Stimulated activated naive B cell treated with anti-CD40 and anti-IgM and Interleukin-4, amounts not matched to agents 10 μg/mL and 1 μg/mL and 100 μg/mL, for 72 hours (primary cell): ENCODE measurements around the gene KRT83.
"Not testable (repeated sequence)": the region's sequence is repeated elsewhere in the genome, so short reads cannot be mapped to it uniquely, and the experiment has no call there.

Experiments
- ATAC-seq, 2 donors: fragments of 150-1000 bp; cut with Tn5 transposase; replicated peaks; 2 replicates each; pipeline ENCODE4 v1.10.0; 2021; ENCODE audit warnings: moderate library complexity in 1 of 2
- DNase-seq: peaks from one replicate; pipeline ENCODE4 v3.0.0; 2021
- H3K27ac Mint-ChIP-seq: one replicate; pipeline ENCODE4 v1.8.0; 2022; ENCODE audit warnings: mild to moderate bottlenecking, mixed read lengths
- H3K27me3 Mint-ChIP-seq, 2 donors: one replicate each; pipeline ENCODE4 v1.8.0; 2022; ENCODE audit warnings: mixed read lengths in 2 of 2
- H3K36me3 Mint-ChIP-seq, 2 donors: one replicate each; pipeline ENCODE4 v1.8.0; 2022; ENCODE audit warnings: mixed read lengths in 2 of 2, mild to moderate bottlenecking in 1 of 2
- H3K4me1 Mint-ChIP-seq, 2 donors: one replicate each; pipeline ENCODE4 v1.8.0; 2022; ENCODE audit warnings: mixed read lengths in 2 of 2, mild to moderate bottlenecking in 1 of 2
- H3K4me3 Mint-ChIP-seq, 2 donors: one replicate each; pipeline ENCODE4 v1.8.0; 2022; ENCODE audit warnings: mild to moderate bottlenecking in 2 of 2, mixed read lengths in 2 of 2, moderate library complexity in 1 of 2
- H3K9me3 Mint-ChIP-seq, 2 donors: one replicate each; pipeline ENCODE4 v1.8.0; 2022; ENCODE audit warnings: mixed read lengths in 2 of 2, mild to moderate bottlenecking in 1 of 2

The KRT83 gene

GRCh38 chr12:52316701-52317100 lies 4.5 kb downstream of the KRT83 start:
- Mint-ChIP-seq H3K9me3 (no peaks in the 10 kb centered on the region), H3K27ac (no peak overlapping the region), H3K36me3 (no peaks in the 10 kb centered on the region), H3K27me3 (peaks cover 27 to 44% of the 10 kb centered on the region in 2 donors), H3K4me3 (no peak overlapping the region), H3K4me1 (no peaks in the 10 kb centered on the region)
- DNase-seq = no peak
- no peak for ATAC-seq

DNA sequence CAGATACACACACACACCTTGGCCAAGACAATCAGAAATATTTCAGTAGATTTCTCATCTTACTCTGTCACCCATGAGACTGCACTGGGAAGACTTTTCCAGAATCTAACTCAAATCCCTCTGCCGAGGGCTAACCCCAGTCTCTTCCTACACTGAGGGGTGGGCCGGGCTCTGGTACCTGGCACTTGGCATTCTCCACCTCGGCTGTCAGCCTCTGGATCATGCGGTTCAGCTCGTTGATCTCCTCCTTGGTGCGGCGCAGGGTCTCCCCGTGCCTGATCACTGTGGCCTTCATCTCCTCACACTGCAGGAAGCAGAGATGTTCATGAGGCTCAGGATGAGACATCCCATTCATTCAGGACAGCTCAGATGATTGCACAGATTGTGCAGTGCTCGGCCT lies 4.9 kb downstream of the KRT83 start:
- no peak overlapping the region for H3K27ac Mint-ChIP-seq
- ATAC-seq = no peak
- no peak for DNase-seq
- H3K27me3 Mint-ChIP-seq = peaks cover 25 to 47% of the 10 kb centered on the region in 2 donors
- no peak overlapping the region for H3K4me3 Mint-ChIP-seq
- H3K4me1 Mint-ChIP-seq = no peaks in the 10 kb centered on the region
- H3K9me3 Mint-ChIP-seq = no peaks in the 10 kb centered on the region
- no peaks in the 10 kb centered on the region for H3K36me3 Mint-ChIP-seq

DNA sequence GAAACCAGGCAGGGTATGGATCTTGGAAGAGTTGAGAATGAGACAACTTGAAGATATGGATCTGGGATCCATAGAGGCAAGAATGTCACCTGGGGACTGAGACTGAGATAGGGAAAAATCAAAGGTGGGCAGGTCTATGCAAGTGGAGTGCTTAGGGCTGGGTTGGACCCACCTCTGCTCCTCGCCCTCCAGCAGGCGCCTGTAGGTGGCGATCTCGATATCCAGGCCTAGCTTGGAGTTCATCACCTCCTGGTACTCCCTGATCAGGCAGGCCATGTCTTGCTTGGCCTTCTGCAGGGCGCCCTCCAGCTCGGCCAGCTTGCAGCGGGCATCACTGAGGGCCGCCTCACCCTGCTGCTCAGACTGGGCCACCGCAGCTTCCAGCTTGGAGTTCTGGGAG lies 5.5 kb downstream of the KRT83 start:
- H3K4me1 Mint-ChIP-seq, DNase-seq, H3K36me3 Mint-ChIP-seq, H3K4me3 Mint-ChIP-seq, H3K9me3 Mint-ChIP-seq, H3K27ac Mint-ChIP-seq: not testable (repeated sequence)
- peaks cover 25 to 48% of the 10 kb centered on the region in 2 donors for H3K27me3 Mint-ChIP-seq
- peak in 1 of 2 donors; percentile 46 for ATAC-seq

GRCh38 chr12:52314511-52314910 lies 6.7 kb downstream of the KRT83 start:
- Mint-ChIP-seq H3K9me3 (no peaks in the 10 kb centered on the region), H3K4me1 (no peaks in the 10 kb centered on the region), H3K27me3 (peaks cover 22 to 50% of the 10 kb centered on the region in 2 donors), H3K27ac (no peak overlapping the region), H3K36me3 (no peaks in the 10 kb centered on the region), H3K4me3 (no peak overlapping the region)
- ATAC-seq (no peak), DNase-seq (no peak)

GRCh38 chr12:52313926-52314325 lies 7.3 kb downstream of the KRT83 start:
- Mint-ChIP-seq H3K9me3 (no peaks in the 10 kb centered on the region), H3K27ac (no peak overlapping the region), H3K36me3 (no peaks in the 10 kb centered on the region), H3K27me3 (peaks cover 28 to 50% of the 10 kb centered on the region in 2 donors), H3K4me3 (no peak overlapping the region), H3K4me1 (peaks cover 0 to under 1% of the 10 kb centered on the region in 2 donors)
- no peak for ATAC-seq
- DNase-seq = no peak

DNA sequence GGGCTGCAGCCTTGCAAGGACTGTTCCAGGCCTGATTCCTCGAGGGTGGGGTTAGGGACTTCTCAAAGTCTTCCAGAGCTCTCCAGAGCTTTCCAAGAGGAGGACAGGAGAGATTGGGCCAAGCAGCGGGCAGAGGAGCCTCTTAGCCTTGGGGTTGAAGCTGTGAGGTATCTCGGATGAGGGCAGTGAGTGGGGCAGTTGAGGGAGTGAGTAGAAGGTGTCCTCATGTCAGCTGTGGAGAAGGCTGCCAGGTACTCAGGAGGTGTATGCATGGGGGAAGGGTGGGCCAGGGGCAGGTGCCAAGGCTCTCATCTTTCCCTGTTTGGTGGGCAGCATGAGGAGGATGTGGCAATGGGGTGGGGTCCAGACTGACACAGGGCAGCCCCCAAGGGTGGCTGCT lies 7.7 kb downstream of the KRT83 start:
- no peak overlapping the region for H3K27ac Mint-ChIP-seq
- no peak for ATAC-seq
- no peaks in the 10 kb centered on the region for H3K36me3 Mint-ChIP-seq
- DNase-seq = no peak
- no peak overlapping the region for H3K4me3 Mint-ChIP-seq
- peaks cover 32 to 50% of the 10 kb centered on the region in 2 donors for H3K27me3 Mint-ChIP-seq
- H3K4me1 Mint-ChIP-seq = peaks cover 3 to 5% of the 10 kb centered on the region in 2 donors
- H3K9me3 Mint-ChIP-seq = no peaks in the 10 kb centered on the region

DNA sequence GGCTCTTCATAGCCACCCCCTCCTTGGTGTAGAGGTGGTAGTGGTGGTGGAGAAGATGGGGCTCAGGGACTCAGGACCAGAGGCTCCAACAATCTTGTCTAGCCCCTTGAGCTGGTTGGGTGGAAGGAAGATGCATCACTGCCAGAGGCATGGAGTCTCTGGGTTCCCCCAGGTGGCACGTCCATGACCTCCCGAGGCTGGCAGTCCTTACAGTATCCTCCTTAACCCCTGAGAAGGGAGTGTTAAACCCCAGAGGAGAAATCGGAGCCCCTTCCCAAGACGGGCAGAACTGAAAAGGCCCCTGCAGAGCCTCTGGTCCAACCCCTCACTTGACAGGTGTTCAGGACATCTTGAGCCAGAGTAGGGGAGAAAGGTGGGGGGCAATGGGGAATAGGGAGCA lies 9.1 kb downstream of the KRT83 start:
- Mint-ChIP-seq H3K9me3 (no peaks in the 10 kb centered on the region), H3K4me1 (peaks cover 3 to 11% of the 10 kb centered on the region in 2 donors), H3K27ac (no peak overlapping the region), H3K36me3 (no peaks in the 10 kb centered on the region), H3K27me3 (peaks cover 46 to 58% of the 10 kb centered on the region in 2 donors), H3K4me3 (no peak overlapping the region)
- ATAC-seq (no peak), DNase-seq (no peak)

DNA sequence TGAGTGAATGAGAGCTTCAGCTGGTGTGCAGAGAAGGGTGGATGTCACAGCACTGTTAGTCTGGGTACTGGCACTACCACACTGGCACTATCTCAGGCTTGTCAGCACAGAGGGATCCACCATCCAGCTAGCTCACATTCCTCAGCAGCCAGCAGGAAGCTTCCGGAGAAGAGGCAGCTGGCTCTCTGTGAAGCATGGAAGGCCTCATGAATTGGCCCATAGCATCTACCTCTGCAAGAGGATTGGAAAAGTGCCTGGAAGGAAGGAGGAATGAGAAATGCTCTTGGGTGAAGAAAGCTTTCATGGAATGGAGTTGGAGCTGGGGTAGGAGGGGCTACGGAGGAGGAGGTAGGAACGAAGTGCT lies 9.9 kb downstream of the KRT83 start:
- no peak overlapping the region for H3K27ac Mint-ChIP-seq
- H3K36me3 Mint-ChIP-seq = no peaks in the 10 kb centered on the region
- no peak overlapping the region for H3K4me3 Mint-ChIP-seq
- peaks cover 3 to 11% of the 10 kb centered on the region in 2 donors for H3K4me1 Mint-ChIP-seq
- no peaks in the 10 kb centered on the region for H3K9me3 Mint-ChIP-seq
- DNase-seq (no peak), ATAC-seq (no peak)
- peaks cover 54 to 66% of the 10 kb centered on the region in 2 donors for H3K27me3 Mint-ChIP-seq

GRCh38 chr12:52310622-52311284 lies 10.4 kb downstream of the KRT83 start:
- H3K27me3 Mint-ChIP-seq = peaks cover 58 to 70% of the 10 kb centered on the region in 2 donors
- no peaks in the 10 kb centered on the region for H3K9me3 Mint-ChIP-seq
- H3K4me1 Mint-ChIP-seq = peaks cover 3 to 11% of the 10 kb centered on the region in 2 donors
- DNase-seq = no peak
- no peak for ATAC-seq
- H3K4me3 Mint-ChIP-seq = no peak overlapping the region
- H3K36me3 Mint-ChIP-seq = no peaks in the 10 kb centered on the region
- H3K27ac Mint-ChIP-seq = no peak overlapping the region

GRCh38 chr12:52308806-52309425 lies 12.3 kb downstream of the KRT83 start:
- H3K4me1 Mint-ChIP-seq = peaks cover 5 to 18% of the 10 kb centered on the region in 2 donors
- ATAC-seq = no peak
- no peaks in the 10 kb centered on the region for H3K36me3 Mint-ChIP-seq
- peak overlapping the region; percentile 3 to 40 for H3K4me3 Mint-ChIP-seq
- H3K27ac Mint-ChIP-seq = no peak overlapping the region
- no peak for DNase-seq
- peaks cover 69 to 82% of the 10 kb centered on the region in 2 donors for H3K27me3 Mint-ChIP-seq
- no peaks in the 10 kb centered on the region for H3K9me3 Mint-ChIP-seq

GRCh38 chr12:52307836-52308805 lies 13.1 kb downstream of the KRT83 start:
- Mint-ChIP-seq H3K4me1 (peaks cover 5 to 18% of the 10 kb centered on the region in 2 donors), H3K36me3 (no peaks in the 10 kb centered on the region), H3K27me3 (peaks cover 67 to 76% of the 10 kb centered on the region in 2 donors), H3K9me3 (no peaks in the 10 kb centered on the region), H3K27ac (no peak overlapping the region), H3K4me3 (peak overlapping the region; percentile 40 to 58)
- DNase-seq (no peak), ATAC-seq (peak; percentile 68 to 73)

DNA sequence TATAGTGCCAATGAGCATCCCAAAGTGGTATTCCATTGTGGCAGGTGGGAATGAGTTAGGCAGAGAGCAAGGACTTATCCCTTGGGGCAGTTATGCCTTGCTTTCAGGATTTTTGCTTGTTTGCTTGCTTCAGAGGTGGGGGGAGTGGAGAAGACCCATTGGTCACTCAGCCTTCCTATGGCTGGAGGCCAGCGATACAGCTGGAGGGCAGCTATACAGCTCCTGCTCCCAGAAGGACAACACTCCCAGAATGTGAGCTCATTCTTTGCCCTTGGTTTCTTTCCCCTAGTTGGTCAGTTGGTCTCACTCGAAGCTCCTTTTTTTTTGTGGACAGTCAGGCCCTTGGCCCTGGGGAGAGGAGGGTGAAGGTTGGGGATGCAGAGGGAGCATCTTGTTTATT lies 14.5 kb downstream of the KRT83 start:
- H3K4me1 Mint-ChIP-seq = peaks cover 5 to 18% of the 10 kb centered on the region in 2 donors
- no peaks in the 10 kb centered on the region for H3K9me3 Mint-ChIP-seq
- no peak for ATAC-seq
- DNase-seq = no peak
- no peak overlapping the region for H3K4me3 Mint-ChIP-seq
- H3K36me3 Mint-ChIP-seq = no peaks in the 10 kb centered on the region
- no peak overlapping the region for H3K27ac Mint-ChIP-seq
- H3K27me3 Mint-ChIP-seq = peaks cover 57 to 66% of the 10 kb centered on the region in 2 donors

DNA sequence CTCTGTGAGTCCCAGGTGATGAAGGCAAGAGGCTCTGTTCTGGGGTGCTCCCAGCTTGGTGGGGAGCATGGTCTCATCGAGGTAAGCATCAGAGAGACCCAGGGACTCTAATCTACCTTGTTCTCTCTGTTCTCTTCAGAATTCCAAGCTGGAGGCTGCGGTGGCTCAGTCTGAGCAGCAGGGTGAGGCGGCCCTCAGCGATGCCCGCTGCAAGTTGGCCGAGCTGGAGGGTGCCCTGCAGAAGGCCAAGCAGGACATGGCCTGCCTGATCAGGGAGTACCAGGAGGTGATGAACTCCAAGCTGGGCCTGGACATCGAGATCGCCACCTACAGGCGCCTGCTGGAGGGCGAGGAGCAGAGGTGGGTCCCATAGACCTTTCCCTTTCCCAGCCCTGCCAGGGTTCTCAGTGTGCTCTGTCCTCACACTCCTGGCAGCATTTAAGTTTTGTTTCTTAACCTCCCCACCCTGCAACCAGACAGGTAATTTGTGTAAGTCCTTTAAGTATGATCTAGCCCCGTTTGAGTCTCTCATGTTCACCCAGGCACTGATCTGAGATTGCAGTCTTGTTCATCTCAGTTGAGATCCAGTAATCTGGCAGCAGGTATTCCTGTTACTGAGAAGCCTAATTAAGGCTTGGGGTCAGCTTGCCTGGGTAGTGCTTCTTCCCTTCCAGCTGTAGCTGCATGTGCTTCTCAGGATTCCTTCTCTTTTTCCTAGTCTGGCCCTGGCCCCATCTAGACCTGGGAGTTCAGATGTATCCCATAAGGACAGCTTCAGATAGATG lies 15.1 kb downstream of the KRT83 start:
- Mint-ChIP-seq H3K4me3 (no peak overlapping the region), H3K27me3 (peaks cover 58 to 61% of the 10 kb centered on the region in 2 donors), H3K36me3 (no peaks in the 10 kb centered on the region), H3K27ac (no peak overlapping the region), H3K4me1 (peaks cover 5 to 18% of the 10 kb centered on the region in 2 donors), H3K9me3 (no peaks in the 10 kb centered on the region)
- DNase-seq = no peak
- no peak for ATAC-seq

GRCh38 chr12:52304941-52305411 lies 16.2 kb downstream of the KRT83 start:
- Mint-ChIP-seq H3K27me3 (peaks cover 58 to 62% of the 10 kb centered on the region in 2 donors), H3K4me1 (peaks cover 5 to 18% of the 10 kb centered on the region in 2 donors)
- not testable (repeated sequence) for H3K36me3 Mint-ChIP-seq, H3K9me3 Mint-ChIP-seq, H3K4me3 Mint-ChIP-seq, H3K27ac Mint-ChIP-seq, DNase-seq
- ATAC-seq = peak; percentile 66 to 67
